Embryonic facial prominence (tissue), 1 donor: ENCODE results near the gene RMND5B.
"Not testable (repeated sequence)": the region's sequence is repeated elsewhere in the genome, so short reads cannot be mapped to it uniquely, and the experiment has no call there.

Experiments used
- DNase-seq: peaks from one replicate; pipeline ENCODE4 v3.0.0-alpha.2; 2016; ENCODE audit errors: extremely low spot score

Gene RMND5B

DNA sequence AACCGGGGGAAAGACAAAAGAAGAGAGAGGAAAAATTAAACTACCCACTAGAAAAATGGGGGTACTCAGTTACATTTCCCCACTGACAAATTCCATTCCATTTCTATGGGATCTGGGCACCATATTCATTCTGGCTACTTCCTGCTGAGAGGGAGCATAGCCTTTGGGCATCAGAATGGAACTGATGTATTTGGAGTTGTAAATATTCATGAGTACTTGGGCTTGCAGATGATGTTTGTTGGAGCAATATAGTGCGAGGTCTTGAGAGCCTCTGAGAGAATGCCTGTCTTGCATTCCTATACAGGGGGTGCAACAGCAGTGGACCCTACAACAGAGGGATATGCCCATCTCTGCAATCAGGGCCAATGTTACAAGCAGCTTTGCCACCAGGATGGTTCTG lies 39.6 kb downstream of the RMND5B start:
- DNase-seq: no peak

DNA sequence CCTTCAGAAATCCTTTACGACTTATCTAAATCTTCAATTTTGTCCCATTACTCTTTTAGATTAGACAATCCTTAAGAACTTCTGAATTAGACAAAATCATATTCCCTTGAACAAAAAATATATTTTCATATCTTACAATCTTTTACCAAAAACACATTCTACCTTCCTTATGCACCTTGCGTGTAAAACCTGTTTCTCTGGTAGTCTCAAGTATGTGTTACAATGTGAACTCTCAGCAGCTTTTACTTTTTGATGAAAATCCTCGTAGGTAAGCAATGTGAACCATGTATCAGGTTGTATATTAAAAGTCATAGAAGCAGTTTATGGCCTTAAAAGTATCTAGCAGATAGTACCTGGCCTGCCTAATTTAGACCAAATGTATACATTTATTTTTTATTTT lies 43.6 kb downstream of the RMND5B start:
- DNase-seq: no peak

DNA sequence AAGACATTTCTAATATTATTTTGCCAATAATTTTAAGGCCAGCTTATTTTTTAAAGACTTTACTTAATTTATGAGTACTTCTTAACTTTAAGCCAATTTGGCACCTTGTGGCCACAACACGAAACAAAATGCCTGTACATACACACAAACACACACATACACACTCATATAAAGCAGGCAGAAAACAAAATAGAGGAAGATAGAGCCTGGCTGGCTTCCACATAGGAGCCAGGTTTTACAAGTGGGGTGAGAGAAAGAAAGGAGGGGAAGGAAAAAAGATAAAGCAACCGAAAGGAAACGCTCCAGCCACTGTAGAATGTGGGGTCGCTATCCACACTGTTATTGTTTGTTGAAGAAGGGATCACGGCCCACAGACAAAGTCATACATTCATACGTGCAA lies 46.0 kb downstream of the RMND5B start:
- DNase-seq: no peak

DNA sequence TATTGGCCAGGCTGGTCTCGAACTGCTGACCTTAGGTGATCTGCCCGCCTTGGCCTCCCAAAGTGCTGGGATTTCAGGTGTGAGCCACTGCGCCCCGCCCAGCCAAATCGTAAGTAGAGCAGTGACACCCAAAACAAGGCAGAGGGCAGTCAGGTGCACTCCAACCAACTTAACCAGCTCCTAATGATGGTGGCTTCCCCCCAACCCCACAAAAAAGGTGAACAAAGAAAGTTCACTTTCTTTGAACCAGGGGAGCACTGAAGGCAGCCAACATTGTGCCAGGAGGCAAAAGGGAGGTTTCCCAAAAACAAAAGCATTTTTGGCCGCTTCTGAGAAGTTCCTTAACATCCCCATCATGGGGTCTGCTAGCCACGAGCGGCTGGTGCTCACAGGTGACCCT lies 46.8 kb downstream of the RMND5B start:
- DNase-seq: no peak

DNA sequence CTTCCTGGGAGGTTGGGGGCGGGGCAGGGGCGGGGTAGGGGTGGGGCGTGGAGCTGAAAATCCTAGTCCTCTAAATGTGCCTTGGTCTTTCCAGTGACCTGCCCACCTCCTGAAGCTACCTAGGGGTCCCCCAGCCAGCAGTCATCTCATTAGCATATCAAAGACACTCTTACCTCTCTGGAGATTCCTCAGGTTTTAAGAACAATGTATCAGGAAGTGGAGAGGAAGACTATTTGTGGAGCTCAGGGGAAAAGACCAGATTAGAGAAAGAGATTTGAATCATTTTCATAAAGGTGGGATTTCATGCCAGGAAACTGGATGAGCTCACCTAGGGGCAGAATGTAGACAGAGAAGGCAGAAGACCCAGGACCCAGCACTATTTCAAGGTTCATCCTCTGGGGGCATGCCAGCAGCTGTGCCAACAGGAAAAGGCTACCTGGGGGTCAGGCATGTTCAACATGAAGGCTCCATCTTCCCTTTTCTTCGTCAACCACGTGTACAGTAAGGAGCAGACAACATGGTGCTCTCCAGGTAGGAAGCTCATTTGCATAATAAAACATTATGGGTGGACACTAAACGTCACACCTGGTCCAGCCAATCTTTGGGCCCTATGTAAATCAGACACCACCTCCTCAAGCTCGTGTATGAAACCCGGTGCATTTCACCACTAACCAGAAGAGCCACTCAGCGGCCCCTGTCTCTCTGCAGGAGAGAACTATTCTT lies 49.5 kb downstream of the RMND5B start:
- DNase-seq: no peak

DNA sequence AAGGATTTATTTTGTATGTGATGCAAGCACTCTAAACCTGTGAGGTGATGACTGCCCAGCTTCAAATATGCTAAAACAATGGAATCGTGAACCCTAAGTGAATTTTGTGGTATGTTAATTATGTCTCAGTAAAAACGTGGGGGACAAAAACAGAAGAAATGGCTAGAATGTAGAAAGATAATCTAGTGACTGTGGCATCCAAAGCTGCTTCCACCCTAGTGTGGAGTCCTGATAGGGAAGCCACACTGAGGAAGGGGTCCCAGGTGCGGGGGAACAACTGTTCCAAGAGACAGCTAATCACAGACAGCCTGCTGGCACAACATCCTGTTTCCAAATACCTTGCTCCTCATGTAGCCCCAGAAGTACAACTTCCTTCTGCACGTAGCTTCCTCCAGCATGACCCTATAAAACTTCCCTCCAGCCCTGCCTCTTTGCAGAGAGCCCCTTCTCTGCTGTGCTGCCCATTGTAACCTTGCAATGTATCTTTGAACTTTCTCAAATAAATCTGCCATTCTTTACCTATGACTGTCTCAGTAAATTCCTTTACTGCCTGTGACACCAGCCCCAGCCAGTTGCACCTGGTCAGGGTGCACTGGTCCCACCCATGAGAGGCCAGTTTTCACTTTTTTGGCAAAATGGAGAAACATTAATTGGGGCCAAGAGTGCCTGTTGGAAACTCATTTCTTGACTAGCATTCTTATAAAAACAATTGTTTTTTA lies 51.5 kb downstream of the RMND5B start:
- DNase-seq: no peak

DNA sequence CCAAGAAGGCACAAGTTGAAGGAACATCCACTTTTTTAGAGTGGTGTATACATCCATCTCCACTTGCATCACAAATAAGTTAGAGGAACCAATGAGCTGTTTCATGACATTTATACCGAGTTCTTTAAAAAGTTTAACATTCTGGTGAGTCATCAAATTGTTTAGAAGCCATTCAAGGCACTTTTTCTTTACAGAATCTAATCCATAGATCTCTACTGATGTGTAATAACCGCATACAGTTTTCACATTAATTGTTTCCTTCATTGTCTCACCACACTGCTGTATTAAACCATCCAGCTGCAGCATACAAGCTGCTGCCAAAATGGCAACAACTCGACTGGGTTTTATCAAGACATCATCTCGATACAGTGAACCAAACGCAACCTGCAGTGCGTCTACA lies 55.6 kb downstream of the RMND5B start:
- DNase-seq: no peak

DNA sequence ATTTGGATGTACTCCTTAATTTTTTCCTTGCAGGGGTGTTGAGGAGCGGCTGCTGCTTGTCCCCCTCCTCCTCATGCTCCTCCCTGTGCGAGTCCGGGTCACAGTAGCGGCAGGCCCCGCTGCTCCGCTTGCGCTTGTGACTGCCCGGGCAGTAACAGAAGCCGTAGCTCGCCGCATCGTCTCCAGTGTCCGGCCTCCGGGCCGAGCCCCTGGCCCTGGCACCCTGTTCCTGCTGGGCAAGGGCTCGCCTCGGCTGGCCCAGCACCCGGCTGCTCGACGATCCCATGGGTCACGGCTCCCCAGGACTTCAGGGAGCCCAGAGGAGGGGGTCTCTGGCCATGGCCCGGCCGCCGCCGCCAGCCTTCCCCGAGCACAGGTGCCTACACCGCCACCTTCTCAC lies 56.2 kb downstream of the RMND5B start, which contains the start of gene GMCL2:
GMCL2 (minus strand) TSS at position 358 of the 400 bp plus-strand sequence; CDS start at position 286, 72 bp downstream.
- DNase-seq: no peak

DNA sequence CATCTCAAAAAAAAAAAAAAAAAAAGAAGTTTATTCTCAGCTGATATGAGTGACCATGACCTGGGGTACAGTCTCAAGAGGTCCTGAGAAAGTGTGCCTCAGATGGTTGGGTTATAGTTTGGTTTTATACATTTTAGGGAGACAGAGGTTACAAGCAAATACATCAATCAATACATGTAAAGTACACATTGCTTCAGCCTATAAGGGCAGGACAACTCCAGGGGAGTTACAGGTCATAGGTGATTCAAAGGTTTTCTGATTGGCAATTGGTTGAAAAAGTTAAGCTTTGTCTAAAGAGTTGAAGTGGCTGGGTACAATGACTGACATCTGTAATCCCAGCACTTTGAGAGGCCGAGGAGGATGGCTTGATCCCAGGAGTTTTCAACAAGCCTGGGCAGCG lies 58.6 kb downstream of the RMND5B start:
- no peak for DNase-seq

DNA sequence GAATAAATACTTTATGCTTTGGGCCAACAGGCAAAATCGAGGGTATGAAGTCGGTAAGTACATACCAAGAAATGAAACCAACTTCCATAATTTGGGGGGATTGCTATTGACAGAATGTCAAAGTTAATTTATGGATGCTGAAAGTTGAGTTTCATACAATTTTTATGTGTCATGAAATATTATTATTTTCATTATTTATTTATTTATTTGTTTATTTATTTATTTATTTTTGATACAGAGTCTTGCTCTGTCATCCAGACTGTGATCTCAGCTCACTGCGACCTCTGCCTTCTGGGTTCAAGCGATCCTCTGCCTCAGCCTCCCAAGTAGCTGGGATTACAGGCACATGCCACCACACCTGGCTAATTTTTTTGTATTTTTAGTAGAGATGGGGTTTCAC lies 60.8 kb downstream of the RMND5B start:
- no peak for DNase-seq

DNA sequence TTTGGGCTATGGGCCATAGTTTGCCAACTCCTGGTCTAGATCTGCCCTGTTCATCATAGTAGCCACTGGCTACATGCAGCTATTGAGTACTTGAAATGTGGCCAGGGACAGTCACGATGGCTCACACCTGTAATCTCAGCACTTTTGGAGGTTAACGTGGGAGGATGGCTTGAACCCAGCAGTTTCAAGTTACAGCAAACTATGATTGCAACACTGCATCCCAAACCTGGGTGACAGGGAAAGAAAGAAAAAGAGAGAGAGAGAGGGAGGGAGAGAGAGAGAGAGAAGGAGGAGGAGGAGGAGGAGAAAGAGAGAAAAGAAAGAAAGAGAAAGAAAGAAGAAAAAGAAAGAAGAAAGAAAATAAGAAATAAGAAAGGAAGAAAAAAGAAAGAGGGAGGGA lies 61.4 kb downstream of the RMND5B start:
- DNase-seq: no peak

DNA sequence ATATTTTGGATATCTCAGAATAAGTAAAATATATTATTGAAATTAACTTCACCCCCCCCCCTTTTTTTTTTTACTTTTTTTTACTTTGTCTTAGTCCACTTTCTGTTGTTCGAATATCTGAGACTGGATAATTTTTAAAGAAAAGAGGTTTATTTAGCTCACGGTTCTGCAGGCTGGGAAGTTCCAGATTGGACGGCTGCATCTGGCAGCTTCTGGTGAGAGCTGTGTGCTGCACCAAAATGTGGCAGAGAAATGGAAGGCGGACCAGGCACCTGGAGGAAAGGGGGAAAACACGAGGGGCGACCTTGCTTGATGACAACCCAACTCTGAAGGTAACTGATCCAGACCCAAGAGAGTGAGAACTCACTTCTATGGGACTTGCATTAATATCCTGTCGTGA lies 62.0 kb downstream of the RMND5B start:
- no peak for DNase-seq

DNA sequence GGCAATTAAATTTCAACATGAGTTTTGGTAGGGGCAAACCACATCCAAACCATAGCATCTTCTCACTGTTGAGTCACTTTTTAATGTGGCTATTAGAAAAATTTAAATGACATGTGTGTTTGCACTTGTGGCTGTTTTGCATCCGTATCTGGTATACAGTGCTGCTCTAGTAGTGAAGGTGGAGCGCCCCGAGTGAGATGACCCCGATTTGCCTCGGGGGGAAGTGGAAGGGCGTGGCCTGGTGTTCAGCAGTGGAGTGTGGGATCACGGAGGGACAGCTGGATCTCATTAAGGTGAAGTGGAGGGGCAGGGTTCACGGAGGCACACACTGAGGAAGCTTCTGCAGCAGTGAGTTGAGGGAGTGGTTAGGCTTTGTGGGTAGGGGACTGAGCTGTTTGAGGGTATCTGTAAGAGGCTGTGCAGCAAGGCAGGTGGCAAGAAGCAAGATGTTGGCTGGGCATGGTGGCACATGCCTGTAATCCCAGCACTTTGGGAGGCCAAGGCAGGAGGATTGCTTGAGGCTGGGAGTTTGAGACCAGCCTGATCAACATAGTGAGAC lies 62.5 kb downstream of the RMND5B start:
- DNase-seq: no peak

DNA sequence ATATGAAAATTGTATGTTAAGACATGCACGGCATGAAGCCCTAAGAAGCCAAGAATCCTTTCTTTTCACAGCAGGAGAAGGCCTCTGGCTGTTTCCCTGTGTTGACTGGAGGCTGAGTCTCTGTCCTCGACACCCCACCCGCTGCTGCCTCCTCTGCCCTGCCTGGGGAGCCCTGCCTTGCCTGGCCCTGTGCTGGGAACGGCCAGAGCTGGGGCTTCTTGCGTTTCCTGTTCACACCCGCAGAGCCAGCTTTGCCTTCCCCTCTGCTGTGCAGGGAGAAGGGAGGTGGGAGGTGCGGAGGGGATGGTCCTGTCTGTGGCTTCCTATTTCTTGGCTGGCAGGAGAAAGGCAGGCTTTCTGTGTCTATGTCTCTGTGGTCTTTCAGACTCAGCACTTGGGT lies 63.2 kb downstream of the RMND5B start:
- DNase-seq: no peak

DNA sequence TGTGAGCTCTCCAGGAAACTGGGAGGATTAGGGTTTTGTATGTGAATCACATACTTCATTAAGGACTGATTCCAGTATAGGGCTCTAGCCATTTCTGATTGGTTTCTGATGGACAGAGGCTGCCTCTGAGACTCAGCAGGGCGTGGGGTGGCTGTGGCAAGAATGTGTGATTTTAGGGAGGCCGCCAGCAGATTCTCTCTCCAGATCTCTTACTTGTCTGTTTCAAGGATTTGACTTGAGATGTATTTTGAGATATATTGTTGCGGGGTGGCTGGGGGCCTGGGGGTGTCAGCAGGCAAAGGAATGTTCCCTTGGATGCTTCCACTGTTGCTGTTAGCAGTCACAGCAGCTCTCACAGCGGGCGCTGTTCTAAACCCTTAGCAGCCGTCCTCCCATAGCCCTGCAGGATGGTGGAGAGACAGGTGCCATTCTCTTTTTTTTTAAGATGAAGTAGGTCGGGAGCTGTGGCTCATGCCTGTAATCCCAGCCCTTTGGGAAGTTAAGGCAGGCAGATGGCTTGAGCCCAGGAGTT lies 65.5 kb downstream of the RMND5B start:
- no peak for DNase-seq

DNA sequence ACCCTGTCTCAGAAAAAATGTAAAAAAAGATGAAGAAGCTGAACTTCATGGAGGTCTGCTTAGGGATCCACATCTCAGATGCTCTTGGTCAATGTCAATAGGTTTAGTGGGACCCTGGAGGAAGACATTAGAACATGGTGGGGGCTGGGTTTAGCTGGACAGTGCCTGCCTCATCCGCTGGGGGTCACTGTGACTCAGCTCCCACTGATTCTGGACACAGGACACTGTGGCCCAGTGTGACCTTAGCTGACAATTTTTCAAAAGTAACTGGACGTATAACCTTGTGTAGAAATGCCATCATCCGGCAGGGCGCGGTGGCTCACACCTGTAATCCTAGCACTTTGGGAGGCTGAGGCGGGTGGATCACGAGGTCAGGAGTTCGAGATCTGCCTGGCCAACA lies 66.2 kb downstream of the RMND5B start:
- no peak for DNase-seq

DNA sequence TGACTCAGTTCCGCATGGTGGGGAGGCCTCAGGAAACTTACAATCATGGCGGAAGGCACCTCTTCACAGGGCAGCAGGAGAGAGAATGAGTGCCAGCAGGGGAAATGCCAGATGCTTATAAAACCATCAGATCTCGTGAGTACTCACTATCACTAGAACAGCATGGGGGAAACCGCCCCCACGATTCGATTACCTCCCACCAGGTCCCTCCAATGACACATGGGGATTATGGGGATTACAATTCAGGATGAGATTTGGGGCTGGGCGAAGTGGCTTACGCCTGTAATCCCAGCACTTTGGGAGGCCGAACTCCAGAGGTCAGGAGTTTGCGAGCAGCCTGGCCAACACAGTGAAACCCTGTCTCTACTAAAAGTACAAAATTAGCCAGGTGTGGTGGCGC lies 67.3 kb downstream of the RMND5B start:
- DNase-seq: not testable (repeated sequence)

DNA sequence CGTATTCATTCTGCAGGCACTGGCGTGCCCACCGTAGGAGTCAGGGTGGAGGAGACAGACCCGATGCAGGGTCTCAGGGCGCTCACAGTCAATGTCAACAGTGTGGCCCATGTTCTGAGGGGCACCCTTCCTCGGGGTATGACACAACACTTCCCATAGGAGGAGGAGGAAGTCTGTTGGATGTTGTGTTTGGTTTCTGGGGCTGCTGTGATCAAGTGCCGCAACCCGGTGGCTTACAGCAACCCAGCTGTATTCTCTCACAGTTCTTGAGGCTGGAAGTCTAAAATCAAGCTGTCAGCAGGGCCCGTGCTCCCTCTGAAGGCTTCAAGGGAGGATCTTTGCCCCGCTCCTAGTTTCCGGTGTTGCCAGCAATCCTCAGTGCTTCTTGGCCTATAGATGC lies 67.9 kb downstream of the RMND5B start:
- DNase-seq: no peak

DNA sequence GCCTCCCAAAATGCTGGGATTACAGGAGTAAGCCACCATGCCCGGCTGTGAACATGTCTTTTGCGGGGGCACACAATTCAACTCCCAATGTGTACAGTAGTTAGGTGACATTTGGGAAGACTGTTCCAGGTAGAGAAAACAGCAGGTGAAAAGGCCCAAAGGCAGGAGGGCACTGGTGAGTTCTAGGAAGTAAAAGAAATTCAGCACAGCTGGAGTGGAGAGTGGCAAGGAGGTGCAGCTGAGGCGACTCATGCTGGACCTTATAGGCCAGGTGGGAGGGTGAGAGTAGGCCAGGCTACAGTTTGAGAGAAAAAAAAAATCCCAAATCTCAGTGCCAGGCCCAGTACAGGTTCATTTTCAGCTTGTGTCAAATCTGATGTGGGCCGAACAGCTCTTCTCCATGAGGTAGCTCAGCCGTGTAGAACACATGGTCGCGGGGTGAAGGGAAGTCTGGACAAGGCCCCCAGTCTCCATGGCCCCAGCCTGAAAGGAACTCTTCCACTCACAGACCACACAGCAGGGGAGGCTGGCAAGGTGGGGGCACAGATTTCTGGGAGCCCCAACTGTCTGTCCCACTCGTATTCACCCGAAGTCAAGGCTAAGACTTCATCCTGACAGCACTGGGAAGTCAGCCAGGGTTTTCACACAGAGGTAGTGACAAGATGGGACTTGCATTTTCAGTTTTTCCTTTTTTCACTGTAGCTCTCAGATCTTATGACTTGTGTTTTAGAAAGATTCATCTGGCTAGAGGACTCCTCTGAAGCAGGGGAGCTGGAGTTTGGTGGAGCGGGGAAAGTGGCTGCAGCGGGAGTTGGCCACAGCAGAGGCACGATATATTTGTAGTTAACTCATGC lies 69.0 kb downstream of the RMND5B start:
- no peak for DNase-seq
